ENCODE results near the gene LGI4.

DNA sequence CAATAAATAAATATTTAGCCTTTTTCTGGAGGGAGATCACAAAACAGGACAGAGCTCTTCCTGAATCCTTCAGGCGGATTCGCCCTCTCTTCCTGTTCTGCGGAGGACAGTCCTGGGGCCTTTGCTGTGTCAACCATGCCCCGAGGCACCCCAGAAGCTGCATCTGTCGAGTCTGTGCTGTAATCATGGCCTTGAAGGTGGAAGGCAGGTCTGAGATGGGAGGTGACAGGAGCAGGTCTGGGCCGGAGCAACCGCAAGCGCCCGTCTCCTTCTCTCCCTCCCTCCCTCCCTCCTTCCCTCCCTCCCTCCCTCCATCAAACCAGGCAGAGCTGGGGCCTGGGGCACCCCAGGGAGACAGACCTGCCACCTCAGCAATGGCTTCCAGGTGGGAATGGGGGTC lies 23.9 kb downstream of the LGI4 start:
- TF ChIP-seq CTCF (IDR thresholded peaks at IDR 0.05) (no peak), POLR2A (IDR thresholded peaks at IDR 0.05) (no peak)

All from vagina (tissue), 2 donors.